ENCODE measurements around the gene ACD.
A peak's percentile ranks its signal among the peaks of the same experiment; 100 is the strongest.

The ACD gene

DNA sequence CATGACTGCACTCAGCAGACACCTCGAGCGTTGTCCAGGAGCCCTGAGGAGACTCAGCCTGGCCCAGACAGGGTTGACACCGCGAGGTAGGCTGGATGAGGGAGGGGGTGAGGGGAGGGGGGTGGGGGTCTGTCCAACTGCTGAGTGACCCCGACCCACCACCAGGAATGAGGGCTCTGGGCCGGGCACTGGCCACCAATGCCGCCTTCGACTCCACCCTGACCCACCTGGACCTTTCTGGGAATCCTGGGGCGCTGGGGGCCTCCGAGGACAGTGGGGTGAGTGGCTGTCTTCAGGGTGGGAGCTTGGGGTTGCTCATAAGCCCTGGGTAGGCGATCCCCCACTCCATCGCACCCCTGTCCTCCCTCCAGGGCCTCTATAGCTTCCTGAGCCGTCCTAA is 12.4 kb downstream of the ACD start:
- DNase-seq (ENCODE audit: low spot score): no peak

DNA sequence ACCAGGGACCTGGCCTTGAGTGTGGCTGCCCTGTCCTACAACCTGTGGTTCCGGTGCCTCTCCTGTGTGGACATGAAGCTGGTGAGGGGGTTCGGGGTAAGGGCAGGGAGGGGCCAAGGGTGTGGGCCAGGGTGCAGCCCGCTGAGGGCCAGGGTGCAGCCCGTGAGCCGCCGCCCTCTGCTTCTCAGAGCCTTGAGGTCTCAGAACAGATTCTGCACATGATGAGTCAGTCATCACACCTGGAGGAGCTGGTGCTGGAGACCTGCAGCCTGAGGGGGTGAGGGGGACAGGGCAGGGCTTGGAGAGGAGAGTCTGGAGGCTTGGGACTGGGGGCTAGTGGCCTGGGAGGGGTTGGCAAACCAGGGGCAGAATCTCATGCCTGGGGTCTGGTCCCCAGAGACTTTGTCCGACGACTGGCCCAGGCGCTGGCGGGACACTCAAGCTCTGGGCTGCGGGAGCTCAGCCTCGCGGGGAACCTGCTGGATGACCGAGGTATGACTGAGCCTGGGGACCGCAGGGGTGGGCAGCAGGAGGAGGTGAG is 12.9 kb downstream of the ACD start:
- no peak for DNase-seq (ENCODE audit: low spot score)

DNA sequence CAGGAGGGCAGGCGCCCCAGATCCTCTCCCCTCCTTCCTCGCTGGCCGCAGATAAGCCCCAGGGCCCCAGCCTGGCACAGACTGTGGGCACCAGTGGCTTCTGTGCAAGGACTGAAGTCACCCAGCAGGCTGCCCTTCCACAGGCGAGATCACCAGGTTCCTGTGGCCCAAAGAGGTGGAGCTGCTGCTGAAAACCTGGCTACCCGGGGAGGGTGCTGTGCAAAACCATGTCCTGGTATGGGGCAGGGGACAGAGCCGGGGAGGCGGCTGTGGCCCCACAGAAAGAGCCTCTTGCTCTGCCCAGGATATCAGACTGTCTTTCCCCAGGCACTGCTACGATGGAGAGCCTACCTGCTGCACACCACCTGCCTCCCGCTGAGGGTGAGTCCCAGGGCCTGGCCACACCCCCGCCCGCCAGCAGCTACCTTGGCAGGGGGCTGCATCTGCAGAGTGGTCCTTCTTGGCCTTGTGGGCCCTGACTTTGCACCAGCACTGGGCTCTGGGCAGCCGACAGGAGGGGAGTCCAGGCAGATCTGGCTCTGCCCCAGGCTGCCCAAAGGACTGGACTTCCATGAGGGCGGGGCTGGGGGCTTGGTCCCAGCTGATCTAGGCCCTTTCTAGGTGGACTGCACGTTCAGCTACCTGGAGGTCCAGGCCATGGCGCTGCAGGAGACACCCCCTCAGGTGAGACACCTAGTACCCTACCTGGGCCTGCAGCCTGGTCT is 14.5 kb downstream of the ACD start:
- peak; percentile 16 for DNase-seq (ENCODE audit: low spot score)

GRCh38 chr16:67644038-67644437 is 16.0 kb downstream of the ACD start:
- no peak for DNase-seq (ENCODE audit: low spot score)

DNA sequence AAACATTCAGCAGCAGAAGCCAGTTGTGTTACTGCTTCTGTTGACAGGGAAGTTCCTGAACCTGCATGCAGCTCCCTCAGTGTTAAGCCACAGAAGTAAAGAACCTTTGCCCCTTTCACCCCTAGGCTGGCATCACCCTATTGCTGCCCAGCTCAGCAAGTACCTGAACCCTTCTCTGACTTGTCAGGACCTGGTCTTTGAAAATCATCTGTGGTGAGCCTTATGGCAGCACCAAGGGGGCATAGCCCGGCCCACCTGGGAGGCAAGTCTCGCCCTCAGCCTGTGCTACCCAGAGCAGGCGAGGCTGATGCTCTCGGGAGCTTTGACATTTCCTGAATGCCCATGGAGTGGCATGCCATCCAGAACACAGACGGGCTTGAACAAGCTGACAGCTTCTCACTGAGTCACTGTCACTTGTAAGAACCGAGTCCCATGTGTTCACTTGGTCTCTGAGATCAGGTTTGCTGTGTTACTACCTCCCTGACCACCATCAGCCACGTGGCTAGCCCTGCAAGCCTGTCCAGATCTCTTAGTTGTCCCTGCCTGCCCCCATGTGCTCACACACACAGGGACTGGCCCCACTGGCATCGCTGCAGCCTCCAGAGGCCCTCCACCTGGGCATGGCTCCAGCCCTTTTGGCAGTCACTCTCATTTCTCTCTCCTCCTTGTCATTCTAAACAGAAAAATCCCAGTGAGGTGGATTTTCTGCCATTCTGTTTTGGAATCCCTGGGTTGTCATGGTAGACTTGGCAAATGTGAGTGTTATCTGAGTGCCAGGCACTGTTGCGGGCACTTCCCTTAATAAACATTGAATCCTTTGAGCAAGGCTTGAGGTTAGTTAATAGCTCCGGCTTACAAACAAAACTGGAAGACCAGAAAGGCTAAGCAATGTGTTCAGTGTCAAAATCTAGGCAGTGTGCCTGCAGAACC is 18.0 kb downstream of the ACD start:
- DNase-seq (ENCODE audit: low spot score): no peak

GRCh38 chr16:67637625-67638024 is 22.4 kb downstream of the ACD start:
- no peak for DNase-seq (ENCODE audit: low spot score)

GRCh38 chr16:67636713-67637112 is 23.3 kb downstream of the ACD start:
- no peak for DNase-seq (ENCODE audit: low spot score)

- no peak for DNase-seq (ENCODE audit: low spot score)
Observed at GRCh38 chr16:67632415-67633172, 27.5 kb downstream of the ACD start.

DNA sequence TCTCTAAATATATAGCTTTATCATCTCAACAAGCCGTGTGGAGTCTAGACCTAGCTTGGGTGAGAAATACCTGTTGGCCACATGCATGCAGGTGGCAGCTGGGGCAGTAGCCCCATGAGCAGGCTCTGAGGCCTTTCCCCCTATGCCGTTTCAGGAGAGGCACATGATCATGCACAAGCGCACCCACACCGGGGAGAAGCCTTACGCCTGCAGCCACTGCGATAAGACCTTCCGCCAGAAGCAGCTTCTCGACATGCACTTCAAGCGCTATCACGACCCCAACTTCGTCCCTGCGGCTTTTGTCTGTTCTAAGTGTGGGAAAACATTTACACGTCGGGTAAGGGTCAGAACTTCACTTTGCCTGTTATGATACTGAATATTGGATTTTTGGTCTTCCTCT is 31.8 kb downstream of the ACD start:
- no peak for DNase-seq (ENCODE audit: low spot score)

DNA sequence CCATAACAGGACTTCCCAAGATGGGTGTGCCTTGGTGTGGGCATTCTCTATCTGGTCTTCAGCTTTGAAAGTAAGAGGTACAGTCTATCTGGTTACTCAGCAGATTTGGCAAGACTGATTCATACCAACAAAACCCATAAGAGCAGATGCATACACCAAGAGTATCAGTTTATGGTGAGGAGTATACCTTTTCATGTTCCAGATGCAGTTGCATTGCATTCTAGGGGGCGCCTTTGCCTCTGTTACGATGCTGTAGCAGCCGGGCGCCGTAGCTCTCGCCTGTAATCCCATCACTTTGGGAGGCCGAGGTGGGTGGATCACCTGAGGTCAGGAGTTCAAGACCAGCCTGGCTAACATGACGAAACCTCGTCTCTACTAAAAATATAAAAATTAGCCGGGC is 46.3 kb downstream of the ACD start:
- DNase-seq (ENCODE audit: low spot score): no peak

DNA sequence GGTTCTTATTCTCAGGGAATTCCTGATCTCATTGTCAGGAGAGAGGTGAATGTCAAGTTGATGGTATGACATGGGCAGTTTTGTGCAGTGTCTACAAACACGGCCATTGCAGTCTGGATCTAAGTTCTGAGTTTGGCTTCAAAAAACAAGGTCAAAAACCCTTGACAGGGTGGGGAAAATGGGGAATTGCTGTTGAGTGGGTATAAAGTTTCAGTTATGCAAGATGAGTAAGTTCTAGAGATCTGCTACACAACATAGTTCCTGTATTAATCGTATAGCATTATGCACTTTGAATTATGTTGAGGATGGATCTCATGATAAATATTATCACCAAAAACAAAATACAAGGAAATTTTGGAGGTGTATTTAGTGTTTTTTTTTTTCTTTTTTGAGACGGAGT is 51.7 kb downstream of the ACD start:
- DNase-seq (ENCODE audit: low spot score): no peak
